ENCODE data around the gene OR52K1.
"Not testable (repeated sequence)": the region's sequence is repeated elsewhere in the genome, so short reads cannot be mapped to it uniquely, and the experiment has no call there.

OR52K1 gene

DNA sequence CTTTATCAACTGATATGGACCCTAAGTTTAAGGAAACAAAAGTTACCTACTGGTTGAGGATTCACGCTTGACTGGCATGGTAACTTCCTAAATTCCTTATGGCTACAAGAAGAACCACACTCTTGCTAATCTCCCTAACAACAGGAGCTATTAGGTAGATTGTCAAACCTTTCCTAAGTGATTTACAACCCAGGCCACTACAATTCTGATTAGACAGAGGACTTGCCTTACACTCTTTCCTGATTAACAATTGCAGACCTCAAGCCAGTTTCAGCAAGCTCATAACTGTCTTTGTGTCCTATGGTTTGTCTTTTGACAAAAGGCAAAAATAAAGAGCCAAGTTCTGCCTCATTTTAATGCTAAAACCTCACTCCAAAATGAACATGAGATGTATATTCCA lies 17.0 kb upstream of the OR52K1 start:
- no peak for TF ChIP-seq TAF1 (IDR thresholded peaks at IDR 0.05; ENCODE audit: borderline replicate concordance, low read depth, low read length)
- TF ChIP-seq POLR2AphosphoS5 (IDR thresholded peaks at IDR 0.05; ENCODE audit: low read depth, low read length) = no peak
- TF ChIP-seq POLR2A (IDR thresholded peaks at IDR 0.05; ENCODE audit: low read depth, low read length) = no peak
- FAIRE-seq (no peak), DNase-seq (ENCODE audit: insufficient read length) (no peak)

DNA sequence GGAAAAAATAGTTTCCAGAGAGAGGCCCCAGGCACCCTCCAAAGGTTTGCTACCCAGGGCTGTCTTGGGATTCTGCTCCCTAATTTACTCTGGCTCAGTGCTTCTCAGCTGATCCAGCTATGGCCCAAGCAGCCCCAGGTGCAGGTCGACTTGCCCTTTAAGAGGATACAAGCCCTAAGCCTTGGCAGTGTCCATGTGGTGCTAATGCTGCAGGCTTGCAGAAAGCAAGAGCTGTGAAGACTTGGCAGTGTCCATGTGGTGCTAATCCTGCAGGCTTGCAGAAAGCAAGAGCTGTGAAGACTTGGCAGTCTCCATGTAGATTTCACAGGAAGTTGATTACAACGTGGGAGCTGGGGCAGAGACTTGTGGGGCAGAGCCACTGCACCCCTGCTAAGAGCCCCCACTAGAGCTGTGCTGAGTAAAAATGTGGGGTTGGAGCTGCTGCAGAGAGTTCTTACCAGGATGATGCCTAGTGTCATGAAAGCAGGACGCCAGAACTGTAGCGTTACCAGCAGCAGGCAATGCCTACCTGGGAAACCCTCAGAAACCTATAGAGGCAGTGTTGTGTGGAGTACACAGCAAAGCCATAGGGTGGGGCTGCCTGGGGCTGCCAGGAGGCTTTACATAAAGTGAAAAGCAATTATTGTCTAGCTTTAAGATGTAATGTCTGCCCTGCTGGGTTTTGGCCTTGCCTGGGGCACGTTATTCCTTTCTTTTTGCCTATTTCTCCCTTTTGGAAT lies 16.1 kb upstream of the OR52K1 start:
- FAIRE-seq = no peak

DNA sequence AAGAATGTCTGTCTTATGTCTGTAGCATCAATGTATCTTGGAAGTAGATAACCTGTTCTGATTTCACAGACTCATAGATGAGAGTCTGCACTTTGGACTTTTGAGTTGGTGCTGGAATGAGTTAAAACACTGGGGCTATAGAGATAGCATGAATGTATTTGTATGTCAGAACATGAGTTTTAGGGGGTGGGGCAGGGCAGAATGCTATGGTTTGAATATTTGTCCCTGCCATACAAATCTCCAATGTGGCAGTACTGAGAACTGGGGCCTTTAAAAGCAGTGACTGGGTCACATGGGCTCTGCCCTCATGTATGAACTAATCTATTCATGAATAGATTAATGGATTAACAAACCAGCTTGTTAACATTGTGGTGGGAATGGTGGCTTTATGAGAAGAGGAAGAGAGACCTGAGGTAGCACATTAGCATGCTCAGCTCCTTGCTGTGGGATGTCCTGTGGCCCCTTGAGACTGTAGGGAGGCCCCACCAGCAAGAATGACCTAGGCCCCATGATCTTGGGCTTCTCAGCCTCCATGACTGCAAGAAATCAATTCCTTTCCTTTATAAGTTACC lies 15.5 kb upstream of the OR52K1 start:
- no peak for TF ChIP-seq TAF1 (IDR thresholded peaks at IDR 0.05; ENCODE audit: borderline replicate concordance, low read depth, low read length)
- no peak for TF ChIP-seq POLR2AphosphoS5 (IDR thresholded peaks at IDR 0.05; ENCODE audit: low read depth, low read length)
- no peak for TF ChIP-seq POLR2A (IDR thresholded peaks at IDR 0.05; ENCODE audit: low read depth, low read length)
- DNase-seq (ENCODE audit: insufficient read length) (no peak), FAIRE-seq (no peak)

More for the DNA sequence above, 16.1 kb upstream of the OR52K1 start:
- TF ChIP-seq POLR2AphosphoS5 (IDR thresholded peaks at IDR 0.05; ENCODE audit: low read depth, low read length) (no peak), POLR2A (IDR thresholded peaks at IDR 0.05; ENCODE audit: low read depth, low read length) (no peak), TAF1 (IDR thresholded peaks at IDR 0.05; ENCODE audit: borderline replicate concordance, low read depth, low read length) (no peak)
- no peak for DNase-seq (ENCODE audit: insufficient read length)

DNA sequence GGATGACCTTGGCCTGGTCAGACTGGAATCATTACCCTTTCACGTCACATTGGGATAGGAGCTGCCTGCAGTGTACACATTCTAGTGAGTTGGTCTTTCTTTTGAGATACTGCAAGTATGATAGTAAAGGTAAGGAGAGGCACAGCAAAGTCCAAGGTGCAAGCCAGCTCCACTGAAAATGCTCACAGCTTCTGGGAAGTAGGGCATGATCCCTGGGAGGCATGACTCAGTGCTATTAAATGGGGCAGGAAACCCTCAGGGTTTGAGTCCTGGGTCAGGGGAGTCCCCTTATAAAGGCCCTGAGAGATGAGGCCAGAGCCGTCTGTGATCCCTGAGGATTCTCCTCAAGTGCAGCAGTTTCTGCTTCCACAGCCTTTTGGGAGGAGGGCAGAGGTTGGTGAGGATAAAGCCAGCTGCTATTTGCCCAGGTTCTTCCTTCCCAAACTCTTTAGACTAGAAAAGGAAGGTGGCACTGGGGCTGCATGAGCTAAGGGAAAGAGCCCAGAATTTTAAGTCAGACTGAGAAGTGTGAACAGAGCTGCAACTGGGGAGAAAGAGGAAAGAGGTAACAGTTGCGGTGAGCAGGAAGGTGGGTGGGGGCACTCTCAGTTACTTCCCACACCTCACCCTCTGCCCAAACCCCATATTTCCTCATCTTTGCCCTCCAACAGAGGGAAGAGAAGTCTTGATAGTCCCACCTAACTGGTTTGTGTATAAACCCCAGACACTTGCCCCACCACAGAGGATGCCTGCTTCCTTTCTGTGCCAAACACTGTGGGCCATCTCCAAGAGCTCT lies 14.4 kb upstream of the OR52K1 start:
- FAIRE-seq = no peak
- no peak for TF ChIP-seq POLR2A (IDR thresholded peaks at IDR 0.05; ENCODE audit: low read depth, low read length)
- TF ChIP-seq TAF1 (IDR thresholded peaks at IDR 0.05; ENCODE audit: borderline replicate concordance, low read depth, low read length) = no peak
- TF ChIP-seq POLR2AphosphoS5 (IDR thresholded peaks at IDR 0.05; ENCODE audit: low read depth, low read length) = no peak
- no peak for DNase-seq (ENCODE audit: insufficient read length)

DNA sequence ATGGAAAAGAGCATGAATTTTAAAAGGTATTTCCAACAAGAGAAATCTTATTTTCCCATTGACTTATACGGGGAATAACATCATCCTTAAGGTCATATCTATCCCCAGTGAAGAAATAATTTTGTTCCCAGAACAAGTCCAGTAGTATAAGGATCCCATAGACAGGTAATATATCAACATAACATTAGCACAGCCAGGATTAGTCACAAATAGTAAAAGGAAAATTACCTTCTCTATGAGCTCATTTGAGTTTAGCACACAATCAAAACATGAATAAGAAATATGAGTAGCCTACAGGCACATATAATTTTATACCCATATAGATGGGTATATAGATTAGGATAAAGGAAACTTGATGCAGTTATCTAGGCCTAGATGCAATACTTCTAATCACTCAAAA lies 2.8 kb upstream of the OR52K1 start:
- FAIRE-seq = no peak
- no peak for DNase-seq (ENCODE audit: insufficient read length)
- TF ChIP-seq TAF1 (IDR thresholded peaks at IDR 0.05; ENCODE audit: borderline replicate concordance, low read depth, low read length) = no peak
- TF ChIP-seq POLR2AphosphoS5 (IDR thresholded peaks at IDR 0.05; ENCODE audit: low read depth, low read length) = no peak
- TF ChIP-seq POLR2A (IDR thresholded peaks at IDR 0.05; ENCODE audit: low read depth, low read length) = no peak

DNA sequence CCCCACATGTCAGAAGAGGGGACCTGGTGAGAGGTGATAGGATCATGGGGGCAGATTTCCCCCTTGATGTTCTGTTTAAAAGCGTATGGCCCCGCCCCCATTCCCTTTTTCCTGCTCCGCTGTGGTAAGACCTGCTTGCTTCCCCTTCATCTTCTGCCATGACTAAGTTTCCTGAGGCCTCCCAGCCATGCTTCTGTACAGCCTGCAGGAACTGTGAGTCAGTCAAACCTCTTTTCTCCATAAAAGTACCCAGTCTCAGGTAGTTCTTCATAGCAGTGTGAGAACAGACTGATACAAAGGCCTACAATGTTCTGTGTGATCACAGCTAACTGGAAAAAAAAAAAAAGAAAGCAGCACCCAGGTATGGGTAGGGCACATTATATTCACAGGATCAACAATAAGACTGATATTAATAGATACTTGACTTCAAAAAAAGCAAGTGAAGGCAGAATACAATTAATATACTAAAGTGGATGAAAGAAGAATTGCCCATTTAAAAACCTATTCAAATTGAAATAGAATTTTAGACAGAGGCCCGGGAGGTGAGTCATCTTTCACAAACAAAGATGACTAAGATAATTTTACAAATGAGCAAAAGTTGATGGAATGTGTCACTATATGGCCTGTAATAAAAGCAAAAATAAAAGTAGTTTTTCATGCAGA lies 1.7 kb upstream of the OR52K1 start:
- no peak for TF ChIP-seq POLR2A (IDR thresholded peaks at IDR 0.05; ENCODE audit: low read depth, low read length)
- no peak for TF ChIP-seq TAF1 (IDR thresholded peaks at IDR 0.05; ENCODE audit: borderline replicate concordance, low read depth, low read length)
- no peak for TF ChIP-seq POLR2AphosphoS5 (IDR thresholded peaks at IDR 0.05; ENCODE audit: low read depth, low read length)
- no peak for FAIRE-seq
- no peak for DNase-seq (ENCODE audit: insufficient read length)

DNA sequence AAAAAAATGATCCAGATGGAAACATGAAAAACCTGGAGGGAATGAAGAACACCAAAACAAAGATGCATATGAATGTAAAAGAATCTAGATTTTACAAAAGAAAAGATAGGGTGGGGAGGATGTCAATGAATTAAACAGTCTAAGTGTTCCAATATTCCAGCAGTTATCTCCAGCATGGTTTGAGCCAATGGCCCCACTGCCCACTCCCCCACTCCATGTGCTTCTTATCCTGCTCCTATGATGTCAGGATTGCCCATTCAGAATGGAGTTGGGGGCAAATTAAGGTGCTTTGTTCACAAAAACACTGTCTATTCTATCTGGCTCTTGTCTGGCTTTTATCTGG lies 1.2 kb upstream of the OR52K1 start:
- no peak for TF ChIP-seq POLR2AphosphoS5 (IDR thresholded peaks at IDR 0.05; ENCODE audit: low read depth, low read length)
- no peak for TF ChIP-seq POLR2A (IDR thresholded peaks at IDR 0.05; ENCODE audit: low read depth, low read length)
- no peak for TF ChIP-seq TAF1 (IDR thresholded peaks at IDR 0.05; ENCODE audit: borderline replicate concordance, low read depth, low read length)
- FAIRE-seq (no peak), DNase-seq (ENCODE audit: insufficient read length) (no peak)

DNA sequence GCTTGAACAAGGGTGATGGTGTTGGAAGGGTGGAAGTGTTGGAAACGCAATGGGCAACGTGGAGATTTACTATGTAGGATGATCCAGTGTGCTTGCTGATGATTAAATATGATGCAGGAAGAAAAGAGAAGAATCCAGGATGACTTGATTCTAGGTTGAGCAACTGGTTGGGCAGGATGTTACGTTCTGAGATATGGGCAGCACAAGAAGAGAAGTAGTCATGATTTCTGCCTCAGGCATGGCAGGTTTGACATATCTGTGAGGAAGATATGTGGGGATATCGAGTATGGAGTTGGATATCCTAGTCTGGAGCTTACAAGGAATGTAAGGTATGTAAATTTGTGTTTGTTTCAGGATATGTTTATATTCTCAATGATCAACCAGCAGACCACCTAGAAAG lies 1.9 kb downstream of the OR52K1 start:
- TF ChIP-seq POLR2AphosphoS5 (IDR thresholded peaks at IDR 0.05; ENCODE audit: low read depth, low read length) = no peak
- TF ChIP-seq POLR2A (IDR thresholded peaks at IDR 0.05; ENCODE audit: low read depth, low read length) = no peak
- no peak for TF ChIP-seq TAF1 (IDR thresholded peaks at IDR 0.05; ENCODE audit: borderline replicate concordance, low read depth, low read length)
- FAIRE-seq (no peak), DNase-seq (ENCODE audit: insufficient read length) (no peak)

DNA sequence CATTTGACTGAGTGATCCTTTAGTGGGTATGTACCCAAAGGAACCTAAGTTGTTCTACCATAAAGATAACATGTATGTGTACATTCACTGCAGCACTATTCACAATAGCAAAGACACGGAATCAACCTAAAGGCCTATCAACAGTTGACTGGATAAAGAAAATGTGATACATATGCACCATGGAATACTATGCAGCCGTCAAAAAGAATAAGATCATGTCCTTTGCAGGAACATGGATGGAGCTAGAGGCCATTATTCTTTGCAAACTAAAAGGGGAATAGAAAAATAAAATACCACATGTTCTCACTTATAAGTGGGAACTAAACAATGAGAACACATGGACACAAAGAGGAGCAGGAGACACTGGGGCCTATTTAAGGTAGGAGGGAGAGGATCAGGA lies 9.0 kb downstream of the OR52K1 start:
- DNase-seq (ENCODE audit: insufficient read length); FAIRE-seq: not testable (repeated sequence)

DNA sequence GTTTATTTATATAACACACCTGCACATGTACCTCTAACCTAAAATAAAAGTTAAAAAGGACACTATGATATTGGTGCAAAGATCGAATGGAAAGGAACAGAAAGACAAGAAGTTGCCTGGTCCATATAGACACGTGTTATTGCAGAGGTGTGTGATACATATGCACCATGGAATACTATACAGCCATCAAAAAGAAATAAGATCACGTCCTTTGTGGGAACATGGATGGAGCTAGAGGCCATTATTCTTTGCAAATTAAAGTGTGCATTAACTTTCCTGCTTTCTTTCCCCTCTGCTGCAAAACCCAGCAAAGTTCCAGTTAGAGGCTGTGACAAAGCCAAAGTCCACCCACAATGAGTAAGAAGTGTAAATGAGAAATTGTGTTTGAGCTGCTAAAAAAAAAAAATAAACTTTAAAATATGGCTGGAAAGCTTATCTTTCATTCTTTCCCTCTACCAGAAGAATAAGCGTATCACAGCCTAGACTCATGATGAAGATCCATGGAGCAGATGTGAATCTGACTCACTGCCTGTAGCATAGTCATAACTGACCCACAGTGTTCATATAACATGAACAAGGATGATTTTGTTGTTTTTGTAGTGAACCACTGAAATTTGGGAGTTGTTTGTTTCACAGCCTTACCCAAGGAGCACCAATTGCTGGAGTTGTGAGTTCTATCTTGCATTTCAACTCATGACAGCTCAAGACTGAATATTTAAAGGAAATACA lies 9.6 kb downstream of the OR52K1 start:
- DNase-seq (ENCODE audit: insufficient read length) = no peak
- no peak for FAIRE-seq
- TF ChIP-seq POLR2A (IDR thresholded peaks at IDR 0.05; ENCODE audit: low read depth, low read length) (no peak), TAF1 (IDR thresholded peaks at IDR 0.05; ENCODE audit: borderline replicate concordance, low read depth, low read length) (no peak), POLR2AphosphoS5 (IDR thresholded peaks at IDR 0.05; ENCODE audit: low read depth, low read length) (no peak)

DNA sequence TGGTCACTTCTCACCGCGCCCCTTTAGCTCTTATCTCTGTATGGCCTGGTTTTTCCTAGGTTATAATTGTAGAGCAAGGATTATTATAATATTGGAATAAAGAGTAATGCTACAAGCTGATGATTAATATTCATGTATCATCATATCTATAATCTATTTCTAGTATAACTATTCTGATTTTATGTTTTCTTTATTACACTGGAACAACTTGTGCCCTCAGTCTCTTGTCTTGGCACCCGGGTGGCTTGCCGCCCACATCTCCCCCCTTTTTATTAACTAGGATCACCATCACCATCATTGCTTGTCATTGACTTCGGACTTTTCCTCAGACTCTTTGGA lies 11.0 kb downstream of the OR52K1 start:
- TF ChIP-seq POLR2AphosphoS5 (IDR thresholded peaks at IDR 0.05; ENCODE audit: low read depth, low read length) (no peak), POLR2A (IDR thresholded peaks at IDR 0.05; ENCODE audit: low read depth, low read length) (no peak), TAF1 (IDR thresholded peaks at IDR 0.05; ENCODE audit: borderline replicate concordance, low read depth, low read length) (no peak)
- DNase-seq (ENCODE audit: insufficient read length) = no peak
- no peak for FAIRE-seq
